A172 (cell line): ENCODE measurements around the gene SIK2. TPM values are rescaled to one million over a fixed set of nuclear protein-coding genes. Genes with fewer than 3 reads are reported as not detected.

ENCODE experiments used
- DNase-seq: peaks from one replicate; pipeline ENCODE4 v3.0.0-alpha.2; 2015; ENCODE audit warnings: low spot score
- total RNA-seq: library from RNA; depleted of rRNA; stranded (reverse); fragments of >200 nt; shearing (Covaris generic); gene quantifications from 2 replicates; pipeline ENCODE4 v1.2.3, GENCODE V29; 2014; rRNA removed

SIK2 gene
- 7.2 and 8.5 TPM in 2 replicates for total RNA-seq

- DNase-seq: peak; percentile 79
Measured at GRCh38 chr11:111601979-111602864, at the start of gene SIK2. Gene SIK2 (plus strand): TSS chr11:111602449. CDS start chr11:111602564, 115 bp downstream.

DNA sequence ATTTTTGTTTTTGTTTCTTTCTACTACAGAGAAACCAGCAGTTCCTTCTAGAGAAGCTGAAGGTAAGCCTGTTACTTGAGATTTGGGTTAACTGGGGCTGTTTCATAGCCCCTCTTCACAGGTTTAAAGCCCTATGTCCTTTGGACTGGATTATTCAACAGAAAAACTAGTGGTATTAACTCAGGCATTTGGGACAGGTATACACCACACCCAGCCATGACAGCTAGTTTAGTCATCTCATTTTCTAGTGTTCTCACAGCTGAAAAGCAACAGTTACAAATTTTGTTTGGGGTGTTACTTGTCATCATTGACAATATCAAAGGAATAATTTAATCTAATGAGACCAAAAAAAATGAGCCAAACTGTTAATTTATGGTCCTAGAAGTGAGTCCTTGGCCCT, 47.7 kb upstream of the SIK2 start:
- peak; percentile 77 for DNase-seq

DNA sequence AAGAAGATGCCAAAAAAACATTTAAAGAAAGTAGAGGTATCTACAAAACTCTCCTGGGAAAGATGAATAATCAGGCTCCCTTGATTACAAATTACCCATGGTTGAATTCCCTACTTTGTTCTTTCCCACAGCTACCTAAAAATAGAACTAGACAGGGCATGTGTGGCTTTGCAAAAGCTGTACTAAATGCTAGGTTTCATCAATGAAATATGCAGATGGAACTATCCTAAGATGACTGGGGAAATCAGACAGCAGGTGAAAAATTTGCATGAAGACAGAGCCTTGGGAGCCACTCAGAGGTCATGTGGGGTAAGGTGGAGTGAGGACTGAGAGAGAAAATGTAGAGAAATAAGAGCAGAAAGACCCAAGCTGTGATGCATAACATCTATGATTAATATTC, 47.0 kb upstream of the SIK2 start:
- peak; percentile 49 for DNase-seq

GRCh38 chr11:111557425-111558111, 44.7 kb upstream of the SIK2 start:
- DNase-seq: peak; percentile 91

DNA sequence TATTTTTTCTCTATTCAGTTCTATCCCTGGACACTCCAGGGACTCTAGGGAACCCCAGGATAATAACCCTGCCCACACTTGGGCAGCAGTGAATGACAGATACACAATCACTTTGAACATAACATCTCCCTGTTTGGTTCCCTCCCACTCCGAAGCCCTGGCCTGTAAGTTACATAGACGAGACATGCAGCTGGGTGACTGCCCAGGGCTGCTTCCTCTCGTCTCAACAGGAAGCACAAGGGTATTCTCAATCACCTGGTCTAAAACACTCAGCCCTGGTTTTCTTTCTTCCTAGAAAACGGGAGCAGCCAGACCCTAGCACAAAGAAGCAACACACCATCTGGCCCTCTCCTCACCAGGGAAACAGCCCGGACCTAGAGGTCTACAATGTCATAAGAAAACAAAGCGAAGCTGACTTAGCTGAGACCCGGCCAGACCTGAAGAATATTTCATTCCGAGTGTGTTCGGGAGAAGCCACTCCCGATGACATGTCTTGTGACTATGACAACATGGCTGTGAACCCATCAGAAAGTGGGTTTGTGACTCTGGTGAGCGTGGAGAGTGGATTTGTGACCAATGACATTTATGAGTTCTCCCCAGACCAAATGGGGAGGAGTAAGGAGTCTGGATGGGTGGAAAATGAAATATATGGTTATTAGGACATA, 42.3 kb upstream of the SIK2 start:
- DNase-seq: no peak

DNA sequence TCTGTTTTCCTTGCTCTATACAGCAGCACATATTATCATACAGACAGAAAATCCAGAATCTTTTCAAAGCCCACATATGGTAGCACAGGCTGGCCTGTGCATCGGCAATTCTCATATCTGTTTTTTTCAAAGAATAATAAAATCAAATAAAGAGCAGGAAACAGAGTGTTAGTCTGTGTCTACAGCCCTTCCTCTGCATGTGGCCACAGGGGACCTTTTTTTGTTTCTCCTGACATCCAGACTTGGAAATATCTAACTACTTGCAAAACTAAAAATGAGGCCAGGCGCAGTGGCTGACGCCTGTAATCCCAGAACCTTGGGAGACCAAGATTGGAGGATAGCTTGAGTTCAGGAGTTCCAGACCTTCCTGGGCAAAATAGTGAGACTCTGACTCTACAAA, 41.4 kb upstream of the SIK2 start:
- no peak for DNase-seq

DNA sequence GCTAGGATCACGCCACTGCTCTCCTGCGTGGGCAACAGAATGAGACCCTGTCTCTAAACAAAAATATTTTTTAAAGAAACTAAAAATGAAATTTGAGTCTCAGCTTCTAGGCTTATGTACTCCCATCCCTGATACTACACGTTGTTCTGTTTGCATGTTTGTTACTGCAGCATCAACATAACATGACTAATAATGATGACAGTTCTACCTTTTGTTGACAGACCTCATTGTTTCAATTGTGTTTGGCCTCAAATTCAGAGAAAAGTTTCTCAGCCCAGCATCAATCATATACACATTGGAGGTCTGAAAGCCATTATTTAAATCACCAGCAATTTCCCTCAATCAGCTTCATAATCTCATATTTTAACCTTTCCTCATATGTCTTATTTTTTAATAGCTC, 40.9 kb upstream of the SIK2 start:
- no peak for DNase-seq

DNA sequence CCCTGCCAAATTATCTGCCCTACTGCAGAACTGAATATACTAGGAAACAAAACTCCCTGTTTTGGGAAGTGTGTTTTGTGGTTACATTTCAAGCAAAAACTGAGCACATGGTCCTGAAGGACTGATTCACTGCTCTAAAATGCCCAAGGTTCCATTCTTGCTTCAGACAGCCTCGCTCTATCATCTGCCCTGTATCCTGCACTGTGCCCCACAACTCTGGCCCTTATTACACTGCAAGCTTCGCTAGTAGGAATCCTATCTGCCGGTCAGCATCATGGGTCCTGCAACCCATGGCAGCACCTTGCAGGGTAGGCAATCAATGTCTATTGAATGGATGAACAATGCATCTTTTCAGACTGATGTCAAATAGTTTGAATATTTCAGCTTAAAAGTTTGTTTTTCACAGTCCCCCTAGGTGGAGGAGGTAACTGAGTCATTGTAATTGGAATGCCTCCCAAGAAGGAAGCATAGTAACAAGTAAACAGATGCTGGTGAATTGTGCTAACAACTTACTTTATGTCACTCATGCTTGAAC, 40.4 kb upstream of the SIK2 start:
- DNase-seq: peak; percentile 61

DNA sequence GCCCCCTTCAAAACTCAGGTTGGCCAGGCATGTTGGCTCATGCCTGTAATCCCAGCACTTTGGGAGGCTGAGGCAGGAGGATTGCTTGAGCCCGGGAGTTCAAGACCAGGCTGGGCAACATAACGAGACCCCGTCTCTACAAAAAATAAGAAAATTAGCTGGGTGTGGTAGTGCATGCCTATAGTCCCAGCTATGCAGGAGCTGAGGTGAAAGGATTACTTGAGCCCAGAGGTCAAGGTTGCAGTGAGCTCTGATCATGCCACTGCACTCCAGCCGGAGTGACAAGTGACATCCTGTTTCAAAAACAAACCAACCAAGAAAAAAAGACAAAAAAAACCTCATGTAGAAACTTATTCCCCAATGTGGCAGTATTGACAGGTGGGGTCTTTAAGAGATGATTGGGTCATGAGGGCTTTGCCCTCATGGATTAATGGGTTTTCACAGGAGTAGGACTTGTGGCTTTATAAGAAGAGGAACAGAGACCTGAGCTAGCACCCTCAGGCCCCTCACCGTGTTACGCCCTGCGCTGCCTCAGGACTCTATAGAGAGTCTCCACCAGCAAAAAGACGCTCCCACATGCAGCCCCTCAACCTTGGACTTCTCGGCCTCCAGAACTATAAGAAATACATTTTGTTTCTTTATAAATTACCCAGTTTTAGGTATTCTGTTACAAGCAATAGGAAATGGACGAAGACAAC, 39.4 kb upstream of the SIK2 start:
- no peak for DNase-seq

DNA sequence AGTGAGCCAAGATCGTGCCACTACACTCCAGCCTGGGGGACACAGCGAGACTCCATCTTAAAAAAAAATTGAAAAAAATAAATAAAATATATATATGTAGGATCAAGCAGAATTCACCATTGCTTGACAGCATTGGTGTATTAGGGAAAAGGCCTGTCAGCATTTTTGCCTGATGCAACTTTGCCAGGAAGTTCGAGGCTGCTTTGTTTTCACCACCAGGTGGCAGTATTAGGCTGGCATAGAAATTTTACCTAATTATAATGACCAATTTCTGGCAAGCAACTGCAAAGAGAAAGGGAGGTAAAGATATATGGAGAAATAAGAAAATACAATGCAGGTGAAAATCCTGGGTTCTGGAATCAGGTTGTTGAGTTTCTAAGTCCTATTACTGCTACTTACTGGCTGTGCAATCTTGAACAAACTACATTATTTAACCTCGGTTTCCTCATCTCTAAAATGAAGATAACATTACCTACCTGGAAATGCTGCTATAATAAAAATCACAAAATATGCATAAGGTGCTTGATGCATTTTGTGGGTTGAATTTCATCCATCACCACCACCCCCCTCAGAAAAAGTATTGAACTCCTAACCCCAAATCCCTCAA, 37.0 kb upstream of the SIK2 start:
- DNase-seq: peak; percentile 51

GRCh38 chr11:111566324-111566723, 35.9 kb upstream of the SIK2 start:
- no peak for DNase-seq

DNA sequence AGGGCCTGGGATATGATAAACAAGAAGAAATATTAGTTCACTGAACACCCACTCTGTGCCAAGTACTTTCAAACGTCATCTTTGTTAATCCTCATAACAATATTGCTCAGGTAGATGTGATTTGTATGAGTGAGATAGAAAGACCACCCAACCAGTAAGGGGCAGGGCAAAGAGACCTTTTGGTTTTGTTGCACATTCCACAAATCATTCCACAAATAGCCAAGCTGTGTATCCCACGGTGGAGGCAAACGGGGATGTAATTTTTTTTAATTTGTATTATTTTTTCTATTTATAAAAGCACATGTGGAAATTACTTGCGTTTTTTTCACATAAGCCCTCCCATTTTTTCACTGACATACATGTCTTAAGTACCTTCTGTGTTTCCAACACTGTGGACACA, 32.8 kb upstream of the SIK2 start:
- no peak for DNase-seq

GRCh38 chr11:111570796-111571195, 31.5 kb upstream of the SIK2 start:
- no peak for DNase-seq

- no peak for DNase-seq
Measured at GRCh38 chr11:111571829-111572501, 30.3 kb upstream of the SIK2 start.

- DNase-seq: no peak
Measured at GRCh38 chr11:111572581-111572980, 29.7 kb upstream of the SIK2 start.

GRCh38 chr11:111573821-111574249, 28.4 kb upstream of the SIK2 start:
- DNase-seq: no peak

DNA sequence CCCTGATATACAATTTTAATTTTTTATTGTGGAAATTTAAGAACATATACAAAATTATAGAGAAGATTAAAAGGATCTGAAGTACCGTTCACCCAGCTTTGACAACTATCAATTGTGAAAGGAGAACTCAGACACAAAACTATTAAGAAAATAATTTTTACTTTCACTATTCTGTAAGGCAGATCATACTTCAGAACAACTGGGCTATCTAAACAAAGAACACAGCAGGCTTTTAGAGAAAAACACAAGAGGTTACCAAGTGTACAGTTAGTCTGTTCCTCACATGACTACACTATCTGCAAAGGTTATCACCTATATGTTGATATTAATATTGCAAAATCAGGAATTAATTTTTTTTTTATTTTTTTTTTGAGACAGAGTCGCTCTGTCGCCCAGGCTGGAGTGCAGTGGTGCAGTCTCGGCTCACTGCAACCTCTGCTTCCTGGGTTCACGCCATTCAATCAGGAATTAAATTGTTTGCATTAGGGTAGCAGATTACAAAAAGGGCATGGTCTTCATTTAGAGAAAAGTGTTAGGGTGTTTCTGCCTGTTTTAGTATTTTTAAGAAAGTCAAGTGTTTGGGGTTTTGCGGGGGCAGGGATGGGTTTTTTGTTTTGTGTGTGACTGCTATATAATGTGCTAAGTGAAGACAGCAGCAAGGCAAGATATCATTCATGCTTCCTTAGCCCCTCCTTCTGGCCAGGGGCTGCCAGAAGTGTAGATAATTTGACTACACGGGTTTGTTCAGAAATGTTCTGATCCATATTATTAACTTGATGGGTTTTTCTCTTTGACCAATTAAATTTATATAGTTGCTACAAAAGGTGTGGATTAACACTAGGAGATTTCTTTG, 27.6 kb upstream of the SIK2 start:
- no peak for DNase-seq

DNA sequence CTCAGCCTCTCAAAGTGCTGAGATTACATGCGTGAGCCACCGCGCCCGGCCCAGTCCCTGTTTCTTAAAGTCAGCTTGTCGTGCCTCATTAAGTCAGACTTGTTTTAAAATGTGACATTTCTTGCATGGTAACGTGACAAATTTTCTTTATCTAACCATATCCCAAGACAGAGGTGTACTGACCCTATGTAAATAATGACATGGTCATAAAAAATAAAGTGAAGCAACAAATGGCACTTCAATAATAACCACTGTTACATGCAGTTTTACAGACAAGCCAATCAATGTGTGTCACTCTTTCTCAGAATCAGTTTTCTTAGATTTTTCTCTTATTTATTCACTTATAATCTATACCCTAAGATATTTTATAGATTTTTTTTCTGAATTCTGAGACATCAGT, 26.5 kb upstream of the SIK2 start:
- no peak for DNase-seq

- DNase-seq: no peak
Measured at GRCh38 chr11:111577821-111578220, 24.4 kb upstream of the SIK2 start.

- DNase-seq: no peak
Measured at GRCh38 chr11:111581341-111581740, 20.9 kb upstream of the SIK2 start.
